A172 (cell line): ENCODE results near the gene HDAC5. TPM values are rescaled to one million over a fixed set of nuclear protein-coding genes. Genes with fewer than 3 reads are reported as not detected.

Experiments used
- DNase-seq: peaks from one replicate; pipeline ENCODE4 v3.0.0-alpha.2; 2015; ENCODE audit warnings: low spot score
- total RNA-seq: library from RNA; depleted of rRNA; stranded (reverse); fragments of >200 nt; shearing (Covaris generic); gene quantifications from 2 replicates; pipeline ENCODE4 v1.2.3, GENCODE V29; 2014

HDAC5 gene
- total RNA-seq, 1 experiment from 2014 or later, result 33.8 TPM

GRCh38 chr17:44087319-44087718, 36.1 kb downstream of the HDAC5 start:
- no peak for DNase-seq

- peak; percentile 89 for DNase-seq
These were observed 36.8 kb downstream of the HDAC5 start for GRCh38 chr17:44086364-44087311.

GRCh38 chr17:44085908-44086307, 37.5 kb downstream of the HDAC5 start:
- no peak for DNase-seq

- DNase-seq, result no peak
These were observed 38.5 kb downstream of the HDAC5 start for GRCh38 chr17:44084921-44085320.

- peak; percentile 35 for DNase-seq
These were observed 39.3 kb downstream of the HDAC5 start for GRCh38 chr17:44084131-44084538.

- DNase-seq, result peak; percentile 50
These were observed 40.1 kb downstream of the HDAC5 start for GRCh38 chr17:44083250-44083849.

- DNase-seq, result peak; percentile 74
These were observed 41.0 kb downstream of the HDAC5 start for GRCh38 chr17:44082256-44082927.

- DNase-seq, result peak; percentile 25
These were observed 41.8 kb downstream of the HDAC5 start for GRCh38 chr17:44081681-44082080.

- DNase-seq, result no peak
These were observed 43.3 kb downstream of the HDAC5 start for GRCh38 chr17:44079877-44080821.

GRCh38 chr17:44078412-44078811, 45.0 kb downstream of the HDAC5 start:
- no peak for DNase-seq

- no peak for DNase-seq
These were observed 45.9 kb downstream of the HDAC5 start for GRCh38 chr17:44077595-44077909.

GRCh38 chr17:44076716-44077594, 46.5 kb downstream of the HDAC5 start:
- DNase-seq, result no peak

GRCh38 chr17:44075598-44076293, 47.7 kb downstream of the HDAC5 start:
- DNase-seq, result no peak

- DNase-seq, result no peak
These were observed 48.5 kb downstream of the HDAC5 start for GRCh38 chr17:44074911-44075285.

GRCh38 chr17:44074231-44074910, 49.1 kb downstream of the HDAC5 start:
- DNase-seq, result no peak

- DNase-seq, result no peak
These were observed 51.7 kb downstream of the HDAC5 start for GRCh38 chr17:44071772-44072171.

GRCh38 chr17:44071198-44071520, 52.3 kb downstream of the HDAC5 start:
- DNase-seq, result no peak

- DNase-seq, result peak; percentile 97
These were observed 52.8 kb downstream of the HDAC5 start, which contains the start of gene G6PC3 for GRCh38 chr17:44070455-44071197. Gene G6PC3, plus strand, starts transcription at chr17:44070735. Its CDS starts 231 bp downstream, at chr17:44070966.
